KOPT-K1 (cell line): ENCODE data around the gene MYO18B.

ENCODE experiments used
- H3K27ac ChIP-seq: fragments of 200-600 bp; sonication (generic); 2 replicates; pipeline ENCODE4 v1.5.1; 2016; ENCODE audit warnings: antibody characterized with exemption, mild to moderate bottlenecking, low read depth, low read length; ENCODE audit not compliant: poor library complexity, severe bottlenecking
- H3K36me3 ChIP-seq: fragments of 200-600 bp; sonication (generic); 2 replicates; pipeline ENCODE4 v1.5.1; 2017; ENCODE audit warnings: antibody characterized with exemption, mild to moderate bottlenecking, low read length, moderate library complexity; ENCODE audit not compliant: insufficient read depth
- H3K9me3 ChIP-seq: fragments of 200-600 bp; sonication (generic); 2 replicates; pipeline ENCODE4 v1.5.1; 2017; ENCODE audit warnings: antibody characterized with exemption, low read length, mild to moderate bottlenecking; ENCODE audit not compliant: insufficient read depth, poor library complexity, severe bottlenecking

The MYO18B gene

DNA sequence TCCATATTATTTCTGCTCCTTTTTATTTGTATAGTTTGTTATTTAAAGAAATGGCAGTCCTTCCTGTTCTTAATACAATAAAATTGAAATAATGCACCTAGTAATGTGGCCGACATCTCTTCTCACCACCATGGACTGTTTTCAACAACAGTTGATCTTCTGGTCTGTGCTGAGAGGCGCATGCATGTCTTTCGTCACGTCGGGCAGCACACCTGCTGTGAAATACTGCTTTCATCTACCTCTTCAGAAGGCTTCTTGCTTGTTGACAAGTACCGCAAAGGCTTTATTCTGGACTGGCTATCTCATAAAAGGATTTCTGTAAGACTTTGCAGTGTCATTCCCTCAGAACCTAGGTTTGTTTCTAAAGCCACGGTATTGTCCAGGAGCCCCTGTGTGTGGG lies 13.9 kb upstream of the MYO18B start:
- Histone ChIP-seq H3K27ac (peak overlapping the region; percentile 99), H3K9me3 (peaks cover 6% of the 10 kb centered on the region), H3K36me3 (peaks cover 45% of the 10 kb centered on the region)

DNA sequence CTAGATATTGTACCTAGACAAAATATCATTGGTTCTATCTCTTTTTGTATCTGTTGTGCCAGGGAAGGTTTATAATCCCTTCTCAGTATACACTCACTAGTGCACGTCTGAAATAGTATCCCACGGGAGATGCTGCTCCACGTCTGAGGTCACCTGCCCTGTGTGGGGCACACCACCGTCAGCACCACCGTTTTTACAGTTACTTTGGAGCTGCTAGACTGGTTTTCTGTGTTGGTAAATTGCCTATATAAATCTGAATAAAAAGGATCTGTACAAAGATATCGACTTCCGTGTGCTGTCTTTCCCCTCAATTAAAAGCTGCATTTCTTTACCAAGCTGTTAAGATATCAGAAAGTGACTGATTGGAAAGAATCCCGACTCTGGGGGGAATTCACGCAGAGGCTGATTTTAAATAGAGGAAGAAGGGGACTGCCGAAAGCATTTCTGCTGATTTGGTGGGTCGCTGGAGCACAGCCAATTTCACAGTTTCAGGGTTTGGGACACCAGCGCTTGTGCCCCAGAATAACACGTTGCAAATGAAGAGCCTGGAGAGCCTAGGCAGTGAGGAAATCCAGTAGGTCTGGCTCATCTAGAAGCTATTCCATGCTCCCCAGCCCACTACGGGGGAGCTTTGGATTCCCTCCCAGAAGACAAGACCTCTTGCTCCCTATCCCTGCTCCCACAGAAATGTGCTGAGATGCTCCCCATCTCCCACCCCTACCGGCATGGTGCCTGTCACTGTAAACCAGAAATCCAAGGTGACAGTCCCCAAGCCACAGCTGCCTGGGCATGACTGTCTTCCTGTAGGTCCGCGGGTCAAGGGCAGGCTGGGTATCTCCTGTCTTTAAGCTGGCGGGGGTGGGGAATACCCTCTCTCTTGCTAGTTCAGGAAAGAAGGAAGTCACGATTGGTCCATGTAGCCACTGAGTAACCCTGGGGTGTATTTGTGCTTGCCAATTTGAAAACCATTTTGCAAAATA lies 12.7 kb upstream of the MYO18B start:
- Histone ChIP-seq H3K36me3 (peaks cover 36% of the 10 kb centered on the region), H3K27ac (peak overlapping the region; percentile 99), H3K9me3 (peaks cover 16% of the 10 kb centered on the region)

DNA sequence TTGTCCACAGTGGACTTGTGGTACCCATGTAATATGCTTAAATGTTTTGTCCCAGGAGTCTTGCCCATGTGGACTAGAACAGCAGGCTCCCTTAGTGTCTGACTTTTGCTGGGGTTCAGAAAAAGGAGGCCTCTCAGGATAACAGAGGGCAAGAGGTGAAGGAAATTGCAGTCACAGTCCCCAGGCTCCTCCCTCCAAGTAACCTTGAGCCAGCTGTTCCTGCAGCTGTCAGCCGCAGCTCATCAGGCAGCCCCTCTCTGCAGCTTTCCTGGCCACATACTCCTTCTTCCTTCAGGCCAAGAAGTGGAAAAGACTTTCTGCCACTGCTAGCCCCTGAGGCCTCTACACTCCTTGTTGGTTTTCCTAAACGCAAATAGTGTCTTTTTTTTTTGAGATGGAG lies 6.3 kb upstream of the MYO18B start:
- peaks cover 41% of the 10 kb centered on the region for H3K9me3 ChIP-seq
- 0 out of 2 replicates have a peak, but pooled peaks cover 4% of the 10 kb centered on the region for H3K36me3 ChIP-seq

DNA sequence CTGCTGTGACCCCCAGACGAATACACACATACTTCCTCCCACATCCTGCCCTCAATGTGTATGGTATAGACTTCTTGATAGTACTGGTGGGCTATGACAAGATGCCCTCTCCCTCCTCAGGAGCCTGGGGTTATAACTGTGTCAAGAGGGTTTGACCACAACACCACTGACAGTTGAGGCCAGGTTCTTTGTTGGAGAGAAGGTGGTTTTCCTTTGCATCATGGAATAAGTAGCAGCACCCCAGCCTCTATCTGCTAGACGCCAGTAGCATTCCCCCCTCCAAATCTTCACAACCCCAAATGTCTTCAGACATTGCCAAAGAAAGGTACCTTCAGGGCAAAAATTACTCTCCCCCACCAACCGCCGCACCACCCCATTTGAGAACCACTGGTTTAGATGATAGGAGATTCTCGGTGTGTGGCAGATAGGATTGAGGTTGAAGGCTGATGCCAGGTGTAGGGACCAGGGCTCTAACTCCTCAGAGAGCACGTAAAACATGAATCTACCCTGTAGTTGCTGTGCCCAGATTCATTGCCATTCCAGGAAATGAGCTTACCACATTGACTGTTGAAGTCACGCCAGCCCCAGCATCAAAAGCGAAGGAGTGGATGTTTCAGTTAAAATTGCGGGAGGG lies 5.5 kb upstream of the MYO18B start:
- 0 out of 2 replicates have a peak, but pooled peaks cover 4% of the 10 kb centered on the region for H3K36me3 ChIP-seq
- peak overlapping the region; percentile 99 for H3K27ac ChIP-seq
- H3K9me3 ChIP-seq = peaks cover 41% of the 10 kb centered on the region

More for the DNA sequence above, 6.3 kb upstream of the MYO18B start:
- peak overlapping the region; percentile 99 for H3K27ac ChIP-seq

DNA sequence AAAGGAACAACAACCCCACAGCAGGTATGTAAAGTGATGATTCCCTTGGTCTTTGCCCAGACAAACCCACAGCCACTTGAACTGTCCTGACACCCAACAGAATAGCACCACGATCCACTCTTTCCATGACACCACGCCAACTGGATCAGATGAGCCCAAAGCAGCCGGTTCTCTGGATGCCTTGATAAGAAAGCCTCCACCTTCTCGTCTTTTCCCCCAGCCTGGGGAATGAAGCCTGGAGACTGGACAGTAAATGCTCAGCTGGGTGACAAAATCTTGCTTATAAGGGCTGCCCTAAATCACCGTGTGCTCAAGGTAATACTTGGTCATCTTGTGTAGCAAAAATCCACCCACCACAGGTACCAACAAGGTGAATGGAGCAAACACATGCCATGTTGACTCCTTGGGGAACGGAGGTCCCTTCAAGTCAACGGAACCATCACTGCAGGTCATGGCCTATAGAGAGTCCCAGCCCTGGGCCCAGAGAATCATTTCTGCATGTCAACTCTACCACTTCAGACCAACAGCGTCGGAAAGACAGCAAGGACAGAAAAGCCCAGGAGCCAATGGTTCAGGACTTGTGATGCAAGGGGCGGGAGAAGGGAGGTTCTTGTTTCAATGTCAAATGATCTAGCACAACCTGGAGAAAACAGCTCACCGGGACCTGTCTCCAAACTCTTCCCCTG lies 2.2 kb upstream of the MYO18B start:
- Histone ChIP-seq H3K27ac (peak overlapping the region; percentile 99), H3K9me3 (peaks cover 20% of the 10 kb centered on the region)

DNA sequence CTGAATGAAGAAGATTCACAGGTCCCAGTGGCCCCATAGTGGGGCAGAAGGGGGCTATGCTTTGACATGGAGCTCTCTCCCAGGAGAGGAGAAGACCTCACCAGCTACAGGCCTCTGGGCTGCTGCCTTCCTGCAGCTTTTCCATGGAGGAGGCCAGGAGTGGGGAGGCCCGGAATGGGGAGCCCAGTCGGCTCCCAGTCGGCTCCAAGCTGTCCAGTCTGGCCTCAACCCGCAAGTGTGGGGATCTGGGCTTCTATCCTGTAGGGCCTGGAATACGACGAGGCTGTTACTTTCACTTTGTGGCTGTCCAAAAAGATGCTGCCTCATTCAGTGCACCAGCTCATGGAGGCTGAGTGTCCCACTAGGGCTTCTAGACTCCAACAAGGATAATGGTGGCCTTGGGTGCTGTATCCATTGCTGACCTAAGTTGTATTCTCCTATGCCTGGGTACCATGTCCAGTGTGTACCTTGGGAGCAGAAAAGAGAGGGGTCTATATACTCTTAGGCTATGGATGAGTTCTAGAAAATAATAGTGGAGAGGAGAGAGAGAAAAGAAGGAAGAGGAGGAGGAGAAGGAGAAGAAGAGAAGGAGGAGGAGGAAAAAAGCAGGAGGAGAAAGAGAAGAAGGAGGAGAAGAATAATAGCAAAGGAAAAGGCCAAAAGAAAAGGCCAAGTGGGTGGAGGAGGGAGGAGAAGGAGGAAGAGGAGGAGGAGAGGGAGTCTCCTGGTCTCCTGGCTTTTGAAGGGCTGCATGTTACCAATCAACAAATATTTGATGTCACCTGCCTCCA lies 1.1 kb downstream of the MYO18B start:
- Histone ChIP-seq H3K9me3 (no peaks in the 10 kb centered on the region), H3K36me3 (peaks cover 50% of the 10 kb centered on the region), H3K27ac (peak overlapping the region; percentile 99)

More for the DNA sequence above, 2.2 kb upstream of the MYO18B start:
- H3K36me3 ChIP-seq = peaks cover 20% of the 10 kb centered on the region; the same call in 1 of the 2 replicates

DNA sequence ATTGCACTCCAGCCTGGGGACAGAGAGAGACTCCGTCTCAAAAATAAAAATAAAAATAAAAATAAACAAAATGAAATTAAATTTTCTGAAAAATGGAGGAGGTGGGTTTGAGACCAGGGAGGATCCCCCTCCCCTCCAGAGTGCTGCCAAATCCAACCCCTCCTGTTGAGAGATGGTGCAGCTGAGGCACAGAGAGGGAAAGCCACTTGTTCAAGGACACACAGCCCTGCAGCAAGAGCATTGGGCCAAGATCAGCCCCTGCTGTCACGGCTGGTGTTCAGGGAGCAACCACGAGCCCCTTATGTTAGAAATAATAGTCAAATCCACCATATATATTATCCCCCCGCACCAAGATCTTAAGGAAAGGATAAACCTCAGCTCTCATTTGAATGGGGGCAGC lies 2.7 kb downstream of the MYO18B start:
- Histone ChIP-seq H3K27ac (peak overlapping the region; percentile 99), H3K9me3 (no peaks in the 10 kb centered on the region), H3K36me3 (peaks cover 66% of the 10 kb centered on the region)

DNA sequence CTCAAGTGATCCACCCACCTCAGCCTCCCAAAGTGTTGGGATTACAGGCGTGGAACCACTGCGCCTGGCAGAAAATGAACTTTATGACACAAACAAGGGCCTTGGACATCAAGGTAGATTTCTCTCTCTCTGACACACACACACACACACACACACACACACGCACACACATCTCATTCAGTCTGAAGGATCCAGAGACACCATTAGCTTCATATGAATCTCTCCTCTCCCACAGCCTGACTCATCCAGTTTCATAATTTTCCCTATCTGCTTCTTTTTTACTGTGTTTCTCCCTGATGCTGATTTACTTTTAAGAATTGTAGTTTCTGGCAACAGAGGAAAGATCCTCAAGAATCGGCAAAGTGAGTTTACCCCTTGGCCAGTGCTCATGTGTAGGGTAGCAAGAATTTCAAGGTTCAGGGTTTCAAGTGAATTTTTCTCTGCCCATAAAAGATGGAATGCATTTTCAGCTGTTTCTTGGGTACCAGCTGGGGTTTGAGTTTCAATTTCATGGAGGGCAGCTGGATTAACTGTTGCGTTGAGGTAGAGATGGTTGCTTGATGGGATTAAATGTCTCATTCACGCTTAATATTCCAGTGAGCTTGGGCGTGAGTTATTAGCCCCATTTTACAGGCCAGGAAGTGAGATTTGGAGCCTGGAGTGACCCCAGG lies 3.5 kb downstream of the MYO18B start:
- Histone ChIP-seq H3K27ac (peak overlapping the region; percentile 99), H3K36me3 (peaks cover 74% of the 10 kb centered on the region), H3K9me3 (no peaks in the 10 kb centered on the region)

DNA sequence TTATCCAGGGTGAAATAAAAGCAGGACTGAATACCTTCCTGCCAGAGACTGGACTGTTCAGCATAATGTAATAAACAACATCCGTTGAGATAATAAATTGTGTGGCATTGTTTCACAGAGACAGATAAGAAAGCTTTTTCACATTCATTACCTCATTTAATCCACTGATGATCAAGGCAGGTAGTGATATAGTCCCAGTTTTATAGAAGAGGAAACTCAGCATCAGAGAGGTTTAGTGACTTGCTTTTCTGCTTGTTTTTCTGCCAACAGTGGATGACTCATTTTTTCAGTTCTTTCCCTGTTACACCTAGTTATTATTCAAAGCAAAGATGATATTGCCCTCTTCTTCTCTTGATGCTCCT lies 4.0 kb downstream of the MYO18B start:
- Histone ChIP-seq H3K9me3 (no peaks in the 10 kb centered on the region), H3K36me3 (peaks cover 79% of the 10 kb centered on the region), H3K27ac (peak overlapping the region; percentile 99)

DNA sequence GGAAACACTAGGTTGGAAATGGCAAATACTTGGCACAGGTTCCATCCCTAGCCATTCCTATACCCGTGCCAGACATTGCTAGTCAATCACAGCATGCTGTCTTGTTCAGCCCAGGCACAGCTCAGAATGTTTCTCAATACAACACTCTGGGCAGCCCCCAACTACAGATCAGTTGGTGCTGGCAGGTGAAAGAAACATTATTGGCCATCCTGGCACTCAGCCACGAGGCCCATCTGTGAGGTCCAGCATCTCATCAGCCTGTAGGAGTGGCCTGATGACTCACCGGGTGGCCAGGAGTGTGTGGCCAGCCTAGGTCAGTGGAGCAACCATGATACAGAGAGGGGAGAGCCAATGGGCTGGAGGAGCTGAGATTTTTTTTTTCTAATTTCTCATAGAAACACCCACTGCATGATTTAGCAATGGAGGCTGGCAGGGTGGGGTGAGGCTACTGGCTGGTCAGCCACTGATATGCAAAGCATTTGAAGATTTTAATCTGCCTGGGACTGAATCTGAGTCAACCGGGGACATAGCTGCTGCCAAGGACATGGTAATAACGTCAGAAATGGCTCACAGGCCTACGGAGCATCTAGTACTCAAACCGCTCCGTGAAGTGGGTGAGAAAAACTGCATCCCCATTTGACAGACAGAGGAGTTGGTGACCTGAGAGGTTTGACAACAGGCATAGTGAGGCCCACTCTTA lies 5.4 kb downstream of the MYO18B start:
- H3K9me3 ChIP-seq = no peaks in the 10 kb centered on the region

DNA sequence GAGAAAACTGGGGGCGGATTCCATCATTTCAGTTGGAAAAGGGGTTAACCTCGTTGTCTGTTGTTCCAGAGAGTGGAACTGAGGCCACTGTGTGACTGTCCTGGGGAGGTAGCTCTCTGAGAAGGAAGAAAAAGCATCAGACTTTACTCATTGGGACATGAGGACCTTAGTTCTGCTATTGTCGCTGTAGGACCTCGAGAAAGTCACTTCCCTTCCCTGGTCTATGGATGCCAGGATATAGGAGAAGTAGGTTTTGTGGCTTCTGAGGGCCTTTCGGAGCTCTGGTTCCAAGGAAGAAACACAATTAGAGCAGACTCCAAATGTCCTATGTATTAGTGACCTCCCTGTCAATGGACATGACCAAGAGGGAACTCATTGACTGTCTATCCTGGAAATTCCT lies 6.2 kb downstream of the MYO18B start:
- Histone ChIP-seq H3K27ac (peak overlapping the region; percentile 99), H3K36me3 (peaks cover 88% of the 10 kb centered on the region), H3K9me3 (no peaks in the 10 kb centered on the region)

More for the DNA sequence above, 5.4 kb downstream of the MYO18B start:
- H3K36me3 ChIP-seq = peaks cover 89% of the 10 kb centered on the region
- peak overlapping the region; percentile 99 for H3K27ac ChIP-seq

DNA sequence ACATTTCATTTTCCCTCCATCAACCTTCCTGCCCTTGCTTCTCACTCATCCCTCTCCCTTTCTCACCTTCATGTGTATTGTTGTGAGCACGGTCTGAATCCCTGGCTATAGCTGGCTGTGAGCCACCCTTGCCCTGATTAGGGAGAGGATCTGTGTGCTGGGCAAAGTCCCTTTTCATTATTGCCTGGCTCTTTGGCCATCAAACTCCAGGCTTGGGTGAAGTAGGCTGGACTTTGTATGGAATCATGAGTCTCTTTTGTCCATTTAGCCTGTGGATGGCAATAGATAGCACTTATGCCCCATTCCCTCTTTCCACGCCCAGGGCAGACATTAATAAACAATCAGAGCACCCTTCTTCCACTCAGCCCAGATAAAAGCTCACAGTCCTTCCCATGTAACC lies 6.7 kb downstream of the MYO18B start:
- H3K36me3 ChIP-seq = peaks cover 88% of the 10 kb centered on the region
- H3K9me3 ChIP-seq = no peaks in the 10 kb centered on the region
- peak overlapping the region; percentile 99 for H3K27ac ChIP-seq

DNA sequence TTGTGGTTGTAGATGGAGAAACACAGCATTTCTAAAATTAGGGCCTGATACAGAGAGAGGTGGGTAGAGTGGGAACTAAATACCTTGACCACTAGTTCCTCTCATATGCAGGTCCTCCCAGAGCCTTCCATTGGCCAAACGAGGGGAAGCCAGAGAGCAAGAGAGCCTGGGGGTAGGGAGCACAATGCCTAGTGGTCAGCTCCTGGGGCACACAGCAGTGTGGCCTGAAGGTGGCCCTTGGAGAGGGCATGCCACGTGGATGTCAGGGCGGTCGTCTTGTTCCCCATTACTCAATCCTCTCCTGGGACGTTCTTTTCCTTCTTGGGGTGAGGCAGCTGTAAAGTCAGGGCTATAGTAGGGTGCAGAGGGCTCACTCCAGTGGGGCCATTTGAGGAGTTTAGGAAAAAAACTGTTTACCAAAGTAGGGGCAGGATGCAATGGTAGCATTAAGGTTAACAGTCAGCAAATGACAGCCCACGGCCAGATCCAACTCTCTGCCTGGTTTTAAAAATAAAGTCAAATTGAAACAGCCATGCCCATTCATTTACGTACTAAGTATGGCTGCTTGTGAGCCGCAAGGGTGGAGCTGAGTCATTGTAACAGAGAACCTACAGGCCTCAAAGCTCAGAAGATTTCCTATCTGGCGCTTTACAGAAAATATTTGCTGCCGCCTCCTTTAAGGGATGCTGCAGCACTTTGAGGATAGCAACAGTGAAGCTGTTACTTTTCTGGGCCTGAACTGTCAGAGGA lies 7.6 kb downstream of the MYO18B start:
- Histone ChIP-seq H3K27ac (peak overlapping the region; percentile 99), H3K36me3 (peaks cover 91% of the 10 kb centered on the region)

More for the DNA sequence above, 7.6 kb downstream of the MYO18B start:
- no peaks in the 10 kb centered on the region for H3K9me3 ChIP-seq
